Duodenal mucosa (tissue), 2 donors: ENCODE results near the gene DNAAF5.

Source experiments
- H3K27ac ChIP-seq: one replicate; pipeline ENCODE4 v1.7.0; 2013; ENCODE audit warnings: low read depth, low read length
- H3K27me3 ChIP-seq, 2 donors: one replicate each; pipeline ENCODE4 v1.7.0; 2013; ENCODE audit warnings: low read length in 2 of 2, control low read depth in 1 of 2; ENCODE audit not compliant: insufficient read depth in 2 of 2, control insufficient read depth in 1 of 2
- H3K36me3 ChIP-seq, 2 donors: one replicate each; pipeline ENCODE4 v1.7.0; 2013; ENCODE audit warnings: low read length in 2 of 2, control low read depth in 1 of 2; ENCODE audit not compliant: insufficient read depth in 2 of 2, control insufficient read depth in 1 of 2
- H3K4me1 ChIP-seq, 2 donors: one replicate each; pipeline ENCODE4 v1.7.0; 2013; ENCODE audit warnings: low read length in 2 of 2, control low read depth in 1 of 2; ENCODE audit not compliant: insufficient read depth in 2 of 2, control insufficient read depth in 1 of 2
- H3K4me3 ChIP-seq, 2 donors: one replicate each; pipeline ENCODE4 v1.7.0; 2013; ENCODE audit warnings: low read length in 2 of 2, low read depth in 1 of 2
- H3K9ac ChIP-seq, 2 donors: one replicate each; pipeline ENCODE4 v1.7.0; 2013; ENCODE audit warnings: low read length in 2 of 2, low read depth in 1 of 2
- H3K9me3 ChIP-seq, 2 donors: one replicate each; pipeline ENCODE4 v1.7.0; 2013; ENCODE audit warnings: low read length in 2 of 2, control low read depth in 1 of 2; ENCODE audit not compliant: control insufficient read depth in 1 of 2

DNAAF5 gene

GRCh38 chr7:707296-708000 is 19.1 kb upstream of the DNAAF5 start:
- no peak overlapping the region for H3K27ac ChIP-seq

GRCh38 chr7:710161-710560 is 16.3 kb upstream of the DNAAF5 start:
- no peak overlapping the region for H3K9ac ChIP-seq
- no peak overlapping the region for H3K4me3 ChIP-seq
- H3K27ac ChIP-seq = no peak overlapping the region

More at GRCh38 chr7:707296-708000, 19.1 kb upstream of the DNAAF5 start:
- Histone ChIP-seq H3K4me1 (peaks cover 0 to 4% of the 10 kb centered on the region in 2 donors), H3K9me3 (no peaks in the 10 kb centered on the region), H3K27me3 (no peaks in the 10 kb centered on the region), H3K4me3 (no peak overlapping the region), H3K36me3 (no peaks in the 10 kb centered on the region), H3K9ac (no peak overlapping the region)

GRCh38 chr7:711093-711921 is 15.2 kb upstream of the DNAAF5 start:
- no peaks in the 10 kb centered on the region for H3K36me3 ChIP-seq
- no peaks in the 10 kb centered on the region for H3K4me1 ChIP-seq
- no peak overlapping the region for H3K27ac ChIP-seq
- H3K27me3 ChIP-seq = peaks cover 0 to 4% of the 10 kb centered on the region in 2 donors
- H3K9ac ChIP-seq = no peak overlapping the region
- H3K4me3 ChIP-seq = peak overlapping the region in 1 of 2 donors; percentile 29
- no peaks in the 10 kb centered on the region for H3K9me3 ChIP-seq

More at GRCh38 chr7:710161-710560, 16.3 kb upstream of the DNAAF5 start:
- Histone ChIP-seq H3K9me3 (no peaks in the 10 kb centered on the region), H3K27me3 (peaks cover 0 to 4% of the 10 kb centered on the region in 2 donors), H3K4me1 (peaks cover 0 to 4% of the 10 kb centered on the region in 2 donors), H3K36me3 (no peaks in the 10 kb centered on the region)

- Histone ChIP-seq H3K9me3 (no peaks in the 10 kb centered on the region), H3K9ac (no peak overlapping the region), H3K27me3 (peaks cover 0 to 4% of the 10 kb centered on the region in 2 donors), H3K4me3 (peak overlapping the region in 1 of 2 donors; percentile 29), H3K27ac (no peak overlapping the region), H3K36me3 (no peaks in the 10 kb centered on the region), H3K4me1 (no peaks in the 10 kb centered on the region)
These were observed 14.5 kb upstream of the DNAAF5 start for GRCh38 chr7:711922-712380.

- Histone ChIP-seq H3K4me3 (no peak overlapping the region), H3K27me3 (peaks cover 0 to 4% of the 10 kb centered on the region in 2 donors), H3K9ac (no peak overlapping the region)
These were observed 13.9 kb upstream of the DNAAF5 start for GRCh38 chr7:712381-713138.

GRCh38 chr7:713139-713457 is 13.4 kb upstream of the DNAAF5 start:
- Histone ChIP-seq H3K27ac (no peak overlapping the region), H3K4me3 (no peak overlapping the region), H3K9ac (no peak overlapping the region), H3K27me3 (peaks cover 0 to 4% of the 10 kb centered on the region in 2 donors), H3K4me1 (no peaks in the 10 kb centered on the region), H3K36me3 (no peaks in the 10 kb centered on the region), H3K9me3 (no peaks in the 10 kb centered on the region)

More at GRCh38 chr7:712381-713138, 13.9 kb upstream of the DNAAF5 start:
- H3K4me1 ChIP-seq = no peaks in the 10 kb centered on the region
- H3K36me3 ChIP-seq = no peaks in the 10 kb centered on the region
- no peak overlapping the region for H3K27ac ChIP-seq
- no peaks in the 10 kb centered on the region for H3K9me3 ChIP-seq

- Histone ChIP-seq H3K27ac (no peak overlapping the region), H3K36me3 (no peaks in the 10 kb centered on the region), H3K9me3 (no peaks in the 10 kb centered on the region), H3K27me3 (peaks cover 0 to 4% of the 10 kb centered on the region in 2 donors), H3K4me3 (no peak overlapping the region), H3K9ac (no peak overlapping the region), H3K4me1 (no peaks in the 10 kb centered on the region)
These were observed 12.8 kb upstream of the DNAAF5 start for GRCh38 chr7:713488-714230.

GRCh38 chr7:714251-714671 is 12.2 kb upstream of the DNAAF5 start:
- H3K4me3 ChIP-seq = no peak overlapping the region
- no peaks in the 10 kb centered on the region for H3K36me3 ChIP-seq
- no peak overlapping the region for H3K27ac ChIP-seq

GRCh38 chr7:716222-716621 is 10.3 kb upstream of the DNAAF5 start:
- Histone ChIP-seq H3K4me3 (no peak overlapping the region), H3K27me3 (peaks cover 0 to 4% of the 10 kb centered on the region in 2 donors), H3K36me3 (no peaks in the 10 kb centered on the region), H3K9ac (no peak overlapping the region), H3K9me3 (peaks cover 0 to 4% of the 10 kb centered on the region in 2 donors), H3K4me1 (no peaks in the 10 kb centered on the region), H3K27ac (no peak overlapping the region)

More at GRCh38 chr7:714251-714671, 12.2 kb upstream of the DNAAF5 start:
- peaks cover 0 to 4% of the 10 kb centered on the region in 2 donors for H3K27me3 ChIP-seq
- H3K4me1 ChIP-seq = no peaks in the 10 kb centered on the region
- no peaks in the 10 kb centered on the region for H3K9me3 ChIP-seq
- H3K9ac ChIP-seq = no peak overlapping the region
